Breast epithelium (tissue), 4 donors: Measurements from ENCODE around the gene CDS2. TPM values are rescaled to one million over a fixed set of nuclear protein-coding genes. Genes with fewer than 3 reads are reported as not detected.

Experiments
- DNase-seq, 2 donors: peaks; one replicate each; pipeline ENCODE4 v3.0.0-alpha.2; 2019; ENCODE audit warnings: low spot score in 2 of 2
- H3K27ac ChIP-seq, 2 donors: fragments of 200-600 bp; sonication (generic) in 1 of 2; one replicate each; pipeline ENCODE4 v1.5.1; 2016 to 2019; ENCODE audit warnings: mild to moderate bottlenecking in 1 of 2
- H3K27me3 ChIP-seq, 2 donors: fragments of 200-600 bp; sonication (generic) in 1 of 2; one replicate each; pipeline versions ENCODE4 v1.5.1 to v1.6.0; 2017 to 2019; ENCODE audit warnings: control low read depth in 1 of 2, mild to moderate bottlenecking in 1 of 2
- H3K36me3 ChIP-seq: fragments of 200-600 bp; one replicate; pipeline ENCODE4 v1.5.1; 2019
- H3K4me1 ChIP-seq, 2 donors: fragments of 200-600 bp; sonication (generic); one replicate each; pipeline ENCODE4 v1.5.1; 2016 to 2019; ENCODE audit warnings: control low read depth in 1 of 2
- H3K4me3 ChIP-seq, 3 donors: fragments of 200-600 bp; sonication (generic); 1 replicate in 2 of 3; 2 replicates in 1 of 3; pipeline ENCODE4 v1.5.1; 2016 to 2019; ENCODE audit warnings: mild to moderate bottlenecking in 3 of 3, moderate library complexity in 2 of 3
- H3K9me3 ChIP-seq, 2 donors: fragments of 200-600 bp; sonication (generic) in 1 of 2; one replicate each; pipeline ENCODE4 v1.5.1; 2016 to 2019; ENCODE audit warnings: control low read depth in 1 of 2
- CTCF ChIP-seq, 3 donors: fragments of 450-650 bp; IDR thresholded peaks; one replicate each; pipeline ENCODE4 v1.5.1; 2016 to 2017; ENCODE audit warnings: antibody characterized with exemption in 3 of 3, mild to moderate bottlenecking in 3 of 3, moderate library complexity in 3 of 3
- POLR2A ChIP-seq: fragments of 450-650 bp; IDR thresholded peaks from one replicate; pipeline ENCODE4 v1.6.1; 2016; ENCODE audit warnings: antibody characterized with exemption, mild to moderate bottlenecking, moderate library complexity
- POLR2AphosphoS5 ChIP-seq, 3 donors: sonication (generic); formaldehyde crosslinking; IDR thresholded peaks; one replicate each; pipeline ENCODE4 v1.6.1; 2017; ENCODE audit warnings: antibody characterized with exemption in 3 of 3
- intact Hi-C: fragments of 100-400 bp; cut with DNase I; formaldehyde crosslinking; loops from one replicate; pipeline ENCODE4 v1.15.1; 2023; ENCODE audit warnings: low total_unique reads
- total RNA-seq, 3 donors: library from RNA; depleted of rRNA; stranded (reverse); fragments of >200 nt; gene quantifications; one replicate each; pipeline ENCODE4 v1.1.0, GENCODE V29; 2016

The CDS2 gene
- total RNA-seq, 3 donors from 2014 or later = 29.2 to 42.9 (median 37.6) TPM

- H3K27ac ChIP-seq = no peak overlapping the region
Observed at GRCh38 chr20:5180933-5181332, 54.1 kb downstream of the CDS2 start.

DNA sequence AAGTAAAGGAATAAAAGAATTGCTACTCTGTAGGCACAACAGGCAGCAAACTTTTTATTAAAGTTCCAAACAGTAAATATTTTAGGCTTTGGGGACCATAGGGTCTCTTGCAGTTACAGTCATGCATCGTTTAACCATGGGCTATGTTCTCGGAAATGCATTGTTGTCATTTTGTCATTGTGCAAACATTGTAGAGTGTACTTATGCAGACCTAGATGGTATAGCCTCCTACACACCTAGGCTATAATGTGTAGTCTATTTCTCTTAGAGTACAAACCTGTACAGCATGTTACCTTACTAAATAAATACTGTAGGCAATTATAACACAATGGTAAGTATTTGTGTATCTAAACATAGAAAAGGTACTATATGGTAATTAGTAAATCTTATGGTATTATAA is 54.7 kb downstream of the CDS2 start:
- no peak for DNase-seq
- Histone ChIP-seq H3K36me3 (no peaks in the 10 kb centered on the region), H3K27me3 (no peaks in the 10 kb centered on the region), H3K4me3 (no peak overlapping the region), H3K9me3 (no peaks in the 10 kb centered on the region), H3K4me1 (no peaks in the 10 kb centered on the region), H3K27ac (no peak overlapping the region)
- intact Hi-C loops = no loop called here
- no peak for TF ChIP-seq POLR2AphosphoS5 (IDR thresholded peaks at IDR 0.05)

More at GRCh38 chr20:5180933-5181332, 54.1 kb downstream of the CDS2 start:
- TF ChIP-seq CTCF (IDR thresholded peaks at IDR 0.05) = no peak
- no peak for TF ChIP-seq POLR2A
- no peak for TF ChIP-seq POLR2AphosphoS5 (IDR thresholded peaks at IDR 0.05)
- Histone ChIP-seq H3K9me3 (no peaks in the 10 kb centered on the region), H3K36me3 (no peaks in the 10 kb centered on the region), H3K4me1 (no peaks in the 10 kb centered on the region), H3K27me3 (no peaks in the 10 kb centered on the region), H3K4me3 (no peak overlapping the region)
- no peak for DNase-seq
- intact Hi-C loops = no loop called here

GRCh38 chr20:5181958-5182357 is 55.1 kb downstream of the CDS2 start:
- Histone ChIP-seq H3K4me3 (no peak overlapping the region), H3K9me3 (no peaks in the 10 kb centered on the region), H3K27me3 (no peaks in the 10 kb centered on the region), H3K4me1 (no peaks in the 10 kb centered on the region), H3K36me3 (no peaks in the 10 kb centered on the region), H3K27ac (no peak overlapping the region)
- TF ChIP-seq POLR2A (no peak), CTCF (IDR thresholded peaks at IDR 0.05) (no peak), POLR2AphosphoS5 (IDR thresholded peaks at IDR 0.05) (no peak)
- DNase-seq = no peak
- intact Hi-C loops = no loop called here

- H3K27me3 ChIP-seq = no peaks in the 10 kb centered on the region
- H3K36me3 ChIP-seq = no peaks in the 10 kb centered on the region
- intact Hi-C loops = no loop called here
- TF ChIP-seq CTCF (IDR thresholded peaks at IDR 0.05) = no peak
- TF ChIP-seq POLR2AphosphoS5 (IDR thresholded peaks at IDR 0.05) = no peak
- no peak for TF ChIP-seq POLR2A
- H3K4me3 ChIP-seq = no peak overlapping the region
- no peak overlapping the region for H3K27ac ChIP-seq
- no peak for DNase-seq
- no peaks in the 10 kb centered on the region for H3K9me3 ChIP-seq
- H3K4me1 ChIP-seq = no peaks in the 10 kb centered on the region
Observed at GRCh38 chr20:5182615-5183254, 55.9 kb downstream of the CDS2 start.

DNA sequence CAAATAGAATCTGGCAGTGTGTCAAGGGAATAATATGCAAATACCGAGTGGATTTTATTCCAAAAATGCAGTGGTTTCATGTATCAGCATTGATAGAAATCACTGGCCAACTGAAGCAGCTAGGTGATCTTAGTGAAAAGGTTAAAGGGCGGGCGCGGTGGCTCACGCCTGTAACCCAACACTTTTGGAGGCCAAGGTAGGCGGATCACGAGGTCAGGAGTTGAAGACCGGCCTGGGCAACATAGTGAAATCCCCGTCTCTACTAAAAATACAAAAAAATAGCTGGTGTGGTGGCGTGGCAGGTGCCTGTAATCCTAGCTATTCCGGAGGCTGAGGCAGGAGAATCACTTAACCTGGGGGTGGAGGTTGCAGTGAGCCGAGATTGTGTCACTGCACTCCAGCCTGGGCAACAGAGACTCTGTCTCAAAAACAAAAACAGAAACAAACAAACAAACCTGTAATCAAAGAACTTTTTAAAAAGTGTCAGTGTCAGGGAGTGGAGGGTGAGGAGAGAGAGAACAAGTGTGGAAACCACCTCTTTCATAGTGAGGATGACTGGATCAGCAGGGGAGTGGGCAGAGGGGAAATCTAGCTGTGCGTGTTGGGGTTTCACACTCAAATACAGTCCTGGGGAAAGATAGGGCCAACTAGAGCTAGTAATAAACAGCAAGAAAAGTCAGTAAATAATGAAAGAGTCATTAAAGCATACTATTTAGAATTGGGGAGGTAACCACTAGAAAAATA is 57.1 kb downstream of the CDS2 start:
- Histone ChIP-seq H3K27me3 (no peaks in the 10 kb centered on the region), H3K36me3 (no peaks in the 10 kb centered on the region), H3K4me3 (no peak overlapping the region), H3K4me1 (no peaks in the 10 kb centered on the region), H3K27ac (no peak overlapping the region), H3K9me3 (no peaks in the 10 kb centered on the region)
- TF ChIP-seq POLR2A (no peak), CTCF (IDR thresholded peaks at IDR 0.05) (no peak), POLR2AphosphoS5 (IDR thresholded peaks at IDR 0.05) (no peak)
- intact Hi-C loops = no loop called here
- no peak for DNase-seq
